ENCODE data around the gene BMP7.
A peak's percentile ranks its signal among the peaks of the same experiment; 100 is the strongest.
"Not testable (repeated sequence)": the region's sequence is repeated elsewhere in the genome, so short reads cannot be mapped to it uniquely, and the experiment has no call there.

Gene BMP7

DNA sequence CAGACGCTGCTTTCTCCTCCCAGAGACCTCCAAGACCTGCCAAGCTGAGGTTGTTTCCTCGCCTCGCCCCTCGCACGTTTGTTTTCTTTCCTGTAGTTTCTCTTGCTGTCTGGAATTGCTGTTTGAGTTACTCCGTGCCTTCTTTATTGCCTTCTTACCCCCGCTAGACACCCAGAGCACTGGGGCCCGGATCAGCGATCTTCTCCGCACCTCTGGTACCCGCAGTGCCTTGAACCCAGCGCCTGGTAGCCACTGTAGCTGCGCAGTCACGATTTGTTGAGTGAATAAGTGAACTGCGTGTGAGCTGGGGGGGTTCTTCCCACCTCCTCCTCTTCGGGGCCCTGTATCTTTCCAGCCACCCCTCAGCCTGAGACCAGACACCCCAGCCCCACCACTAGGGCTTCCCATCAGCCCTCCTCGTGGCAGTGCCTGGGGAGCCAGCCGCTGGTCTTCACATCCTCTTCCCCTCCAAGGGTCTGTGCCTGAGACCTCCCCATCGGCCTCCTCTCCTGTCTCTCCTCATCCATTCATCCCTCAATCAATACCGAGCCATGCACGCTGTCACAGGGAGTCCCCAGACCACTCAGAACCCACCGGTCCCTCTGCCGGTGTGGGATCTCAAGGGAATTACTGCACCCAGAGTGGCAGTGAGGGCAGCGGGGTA, 849 bp upstream of the BMP7 start:
- no peak for DNase-seq

DNA sequence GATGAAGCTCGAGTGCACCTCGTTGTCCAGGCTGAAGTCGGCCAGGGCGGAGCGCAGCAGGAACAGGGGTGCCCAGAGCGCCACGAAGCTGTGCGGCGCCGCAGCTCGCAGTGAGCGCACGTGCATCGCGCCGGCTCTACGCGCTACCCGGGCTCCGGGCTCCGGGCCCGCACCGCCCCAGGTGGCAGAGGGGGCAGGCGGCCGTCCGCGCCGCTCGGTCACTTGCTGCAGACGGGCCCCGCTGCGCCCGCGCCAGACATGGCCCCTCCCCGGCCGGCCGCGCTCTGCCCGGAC, 497 bp downstream of the BMP7 start:
- peak in 3 of 58 donors; percentile 32 to 65 (median 51) for DNase-seq

DNA sequence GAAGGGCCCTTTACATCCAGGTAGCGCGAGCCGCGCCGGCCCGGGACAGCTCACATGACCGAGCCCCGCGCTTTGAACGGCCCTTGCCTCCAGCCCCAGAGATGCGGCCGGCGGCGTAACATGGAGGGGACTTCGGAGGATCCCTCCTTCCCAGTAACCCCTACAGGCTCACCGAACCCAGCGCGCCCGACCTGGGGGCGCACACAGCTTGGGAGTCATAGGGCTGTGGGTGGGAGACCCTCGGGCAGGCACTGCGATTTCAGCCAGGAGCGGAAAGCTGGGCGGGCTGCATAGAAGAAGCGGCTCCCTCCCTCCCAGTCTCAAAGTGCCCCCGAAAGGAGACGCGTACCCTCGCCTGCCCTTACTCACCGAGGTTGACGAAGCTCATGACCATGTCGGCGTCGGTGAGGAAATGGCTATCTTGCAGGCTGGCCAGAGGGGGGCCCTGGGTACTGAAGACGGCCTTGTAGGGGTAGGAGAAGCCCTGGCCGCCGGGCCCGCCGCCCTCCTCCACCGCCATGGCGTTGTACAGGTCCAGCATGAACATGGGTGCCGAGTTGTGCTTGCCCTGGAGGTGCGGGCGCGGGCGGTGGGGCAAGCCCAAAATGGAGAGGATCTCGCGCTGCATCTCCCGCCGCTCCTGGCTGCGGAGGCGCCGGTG, 975 bp downstream of the BMP7 start:
- no peak for DNase-seq

DNA sequence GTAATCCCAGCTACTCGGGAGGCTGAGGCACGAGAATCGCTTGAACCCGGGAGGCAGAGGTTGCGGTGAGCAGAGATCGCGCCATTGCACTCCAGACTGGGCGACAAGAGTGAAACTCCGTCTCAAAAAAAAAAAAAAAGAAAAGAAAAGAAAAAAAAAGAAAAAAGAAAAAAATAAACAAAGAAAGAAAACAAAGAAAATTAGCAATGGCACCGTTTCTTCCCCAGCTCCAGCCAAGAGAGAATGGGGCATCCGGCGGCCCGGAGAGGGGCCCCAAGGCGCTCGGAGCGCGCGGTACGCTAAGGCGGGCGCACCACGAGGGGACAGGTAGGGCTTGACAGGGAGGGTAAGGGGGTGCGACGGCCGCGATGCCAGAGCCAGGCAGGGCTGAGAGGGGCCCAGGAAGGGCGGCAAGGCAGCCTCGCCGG, 1.5 kb downstream of the BMP7 start:
- not testable (repeated sequence) for DNase-seq

DNA sequence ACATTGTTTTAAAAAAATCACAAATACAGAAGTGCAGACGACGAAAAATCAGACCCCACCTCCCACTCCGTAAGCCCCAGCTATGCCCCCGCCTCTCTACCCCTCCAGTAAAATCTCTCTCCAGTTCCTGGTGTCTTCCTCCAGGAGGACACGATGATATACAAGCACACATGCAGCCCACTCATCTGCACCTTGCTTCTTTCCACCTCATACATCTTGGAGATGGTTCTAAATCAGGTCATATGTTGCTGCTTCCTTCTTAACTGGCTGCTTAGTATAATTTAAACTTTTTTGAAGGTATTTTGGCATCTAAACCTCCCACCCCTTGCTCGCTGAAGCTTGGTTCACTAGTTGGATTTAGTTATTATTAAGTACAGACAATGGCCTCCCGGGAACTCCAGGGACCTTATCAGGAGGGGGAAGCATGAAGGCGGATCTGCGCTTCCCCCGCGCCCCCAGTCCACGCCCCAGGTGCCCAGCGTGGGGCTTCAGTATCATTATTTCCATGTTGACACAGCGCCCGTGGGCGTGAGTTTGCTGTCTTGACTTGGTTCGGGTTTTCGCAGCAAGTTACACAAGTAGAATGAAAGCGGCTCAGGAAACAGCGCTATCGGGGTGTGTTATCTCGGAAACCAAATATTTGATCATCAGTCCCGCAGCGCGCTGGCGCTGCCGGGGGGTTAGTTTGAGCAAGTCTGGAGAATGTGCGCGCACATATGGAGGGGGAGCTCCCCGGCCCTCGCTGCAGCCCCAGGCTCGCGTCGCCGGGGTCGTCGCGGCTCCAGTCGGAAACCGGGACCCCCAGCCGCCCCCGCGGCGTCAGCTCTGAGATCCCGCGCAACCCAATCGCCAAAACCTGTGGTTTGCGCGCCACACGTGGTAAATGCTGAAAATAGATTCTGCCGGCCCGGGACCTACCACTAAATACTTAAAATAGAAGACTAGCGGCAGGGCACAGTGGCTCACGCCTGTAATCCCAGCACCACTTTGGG, 2.3 kb downstream of the BMP7 start:
- no peak for DNase-seq

DNA sequence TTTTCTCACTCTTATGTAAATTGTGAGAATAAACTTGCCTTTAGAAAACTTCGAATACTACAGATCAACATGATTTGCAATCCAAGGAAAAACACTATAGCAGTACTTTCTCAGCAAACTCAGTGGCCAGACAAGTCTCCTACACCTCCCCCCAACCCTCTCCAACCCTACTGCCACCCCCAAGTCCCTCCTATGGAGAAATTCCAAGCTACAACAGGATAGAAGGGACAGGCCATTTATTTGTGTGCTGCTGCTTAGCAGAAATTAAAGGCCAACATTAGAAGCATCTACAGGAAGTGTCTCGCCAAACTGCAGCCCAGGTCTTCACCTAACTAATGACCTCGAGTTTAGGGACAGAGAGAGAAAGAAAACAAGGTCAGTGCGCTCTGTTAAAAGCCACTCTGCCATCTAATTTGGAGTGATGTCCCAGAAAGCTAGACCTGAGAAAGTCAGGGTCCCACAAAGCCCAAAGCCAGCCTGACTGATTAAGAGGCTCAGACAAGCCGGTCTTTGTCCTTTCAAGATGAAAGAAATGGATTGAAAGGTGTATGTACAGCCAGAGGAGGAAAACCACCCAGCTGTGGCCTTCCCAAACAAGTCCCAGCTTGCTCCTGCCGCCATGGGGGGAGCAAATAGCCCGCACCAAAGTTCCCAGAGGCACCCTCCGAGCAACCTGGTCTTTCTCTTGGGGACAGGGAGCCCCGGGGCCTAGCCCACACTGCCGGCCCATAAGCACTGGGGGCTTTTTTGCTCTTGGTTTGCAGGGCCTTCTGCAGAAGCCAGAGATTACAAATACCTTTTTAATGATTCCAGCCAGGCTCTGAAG, 3.4 kb downstream of the BMP7 start:
- DNase-seq, result no peak

DNA sequence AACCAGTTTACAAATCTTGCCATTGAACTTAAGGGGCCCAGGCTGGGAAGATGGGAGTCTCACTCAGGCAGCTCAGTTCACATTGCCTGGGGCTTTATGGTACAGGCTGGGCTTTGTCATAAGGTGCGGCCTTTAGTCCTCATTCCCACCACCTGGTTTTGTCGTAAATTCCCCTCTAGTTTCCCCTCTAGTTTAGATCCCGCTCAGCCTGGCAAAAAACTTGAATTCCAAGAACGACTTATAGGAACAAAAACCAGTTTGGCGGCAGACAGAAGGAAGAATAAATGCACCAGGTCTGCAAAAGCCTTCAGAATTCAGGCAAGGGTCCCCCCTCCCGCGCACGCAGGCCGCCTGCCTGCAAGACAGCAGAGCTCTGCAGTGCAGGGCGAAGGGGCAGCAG, 4.1 kb downstream of the BMP7 start:
- DNase-seq, result peak in 1 of 58 donors; percentile 10

DNA sequence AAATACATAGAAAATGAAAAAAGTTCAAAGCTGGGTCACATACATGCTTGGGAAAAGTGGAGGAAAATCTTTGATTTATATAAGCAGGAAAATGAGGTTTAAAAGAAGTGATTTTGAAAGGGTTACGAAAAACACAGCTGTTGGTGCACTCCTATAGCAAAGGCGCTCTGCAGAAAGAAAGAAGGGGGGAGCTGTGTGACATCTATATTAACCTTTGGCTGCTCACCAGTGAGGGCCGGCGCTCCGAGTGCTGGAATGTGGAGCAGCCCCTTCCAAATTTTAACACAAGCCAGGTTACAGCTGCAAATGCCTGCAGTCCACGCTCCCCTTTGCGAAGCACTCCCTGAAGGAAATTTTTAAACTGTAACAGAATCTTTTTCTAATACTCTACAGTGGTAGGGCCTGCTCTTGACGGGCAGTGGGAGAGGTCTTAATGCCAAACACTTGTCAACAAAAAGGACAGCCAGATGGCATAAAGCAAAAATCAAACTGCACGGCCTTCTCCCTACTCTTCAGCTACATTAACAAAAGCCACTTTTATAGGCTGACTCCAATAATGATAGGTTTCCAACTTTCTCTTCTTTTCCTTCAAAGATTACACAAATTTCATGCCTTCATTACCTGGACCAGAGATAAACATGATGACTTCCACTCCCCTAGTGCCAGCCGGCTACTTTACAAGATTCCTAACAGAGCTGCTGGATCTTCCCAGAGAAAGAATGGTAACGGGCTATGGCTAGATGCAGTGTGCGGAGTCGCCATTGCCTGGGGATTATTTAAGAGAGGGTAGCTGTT, 4.8 kb downstream of the BMP7 start:
- DNase-seq, result no peak

DNA sequence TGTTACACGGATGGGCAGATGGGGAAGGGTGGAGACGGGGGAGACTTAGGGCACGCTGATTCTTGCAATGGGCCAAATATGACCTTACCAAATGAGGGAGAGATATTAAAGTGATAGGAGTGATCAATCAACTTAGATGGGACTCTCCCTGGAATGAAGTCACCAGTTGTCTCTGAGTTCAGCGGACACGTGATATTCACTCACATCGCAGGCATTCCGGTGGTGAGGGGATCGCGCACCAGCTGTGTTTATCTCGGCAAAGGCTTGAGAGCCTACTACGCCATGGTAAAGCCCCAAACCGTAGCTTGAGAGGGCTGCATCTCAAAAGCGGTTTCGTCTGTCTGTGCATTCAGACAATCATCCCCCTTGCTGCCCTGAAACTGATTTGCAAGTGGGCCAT, 5.5 kb downstream of the BMP7 start:
- no peak for DNase-seq

DNA sequence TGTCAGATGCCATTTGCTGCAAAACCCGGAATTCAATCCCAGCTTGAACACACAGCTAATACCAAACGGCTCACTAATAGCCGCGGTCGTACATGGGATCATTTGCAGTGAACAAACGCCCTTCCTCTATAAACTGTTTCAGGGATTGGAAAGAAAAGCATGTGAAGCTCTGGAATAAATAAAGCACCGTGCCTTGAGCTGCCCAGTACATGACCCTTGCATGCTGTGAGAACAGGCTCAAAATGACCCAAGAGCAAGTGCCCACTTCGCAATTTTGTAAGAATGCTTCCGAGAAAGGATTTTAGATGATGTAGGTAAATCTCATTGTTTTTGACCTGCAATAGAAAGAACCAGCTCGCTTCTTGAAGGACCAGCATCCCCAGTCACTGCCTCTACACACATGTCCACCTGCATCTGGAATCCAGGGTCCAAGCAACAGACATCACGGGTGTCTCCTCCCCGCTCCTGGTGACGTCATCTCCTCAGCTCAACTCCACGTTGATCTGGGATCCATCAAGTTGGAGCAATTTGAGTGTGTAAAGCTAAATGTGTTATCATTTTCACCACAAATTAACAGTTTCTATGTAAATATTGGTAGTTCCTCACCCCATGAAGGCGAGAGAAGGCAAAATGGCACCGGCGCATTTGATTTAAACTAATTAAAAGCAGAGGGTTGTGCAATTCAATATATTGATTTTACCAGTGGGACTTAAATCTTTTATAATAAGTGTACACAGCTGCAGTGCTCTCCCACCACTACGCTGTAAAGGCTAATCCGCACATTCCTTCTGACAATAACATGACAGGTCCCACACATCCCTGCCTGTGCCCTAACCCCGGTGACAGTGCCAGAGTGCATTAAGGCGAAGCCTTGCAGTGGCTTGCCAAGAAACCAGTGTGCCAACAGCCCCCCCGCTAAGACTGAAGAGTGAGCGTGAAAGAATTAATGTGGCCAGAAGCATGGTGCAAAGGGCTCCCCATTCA, 6.2 kb downstream of the BMP7 start:
- DNase-seq, result peak in 6 of 58 donors; percentile 10 to 31 (median 17)

DNA sequence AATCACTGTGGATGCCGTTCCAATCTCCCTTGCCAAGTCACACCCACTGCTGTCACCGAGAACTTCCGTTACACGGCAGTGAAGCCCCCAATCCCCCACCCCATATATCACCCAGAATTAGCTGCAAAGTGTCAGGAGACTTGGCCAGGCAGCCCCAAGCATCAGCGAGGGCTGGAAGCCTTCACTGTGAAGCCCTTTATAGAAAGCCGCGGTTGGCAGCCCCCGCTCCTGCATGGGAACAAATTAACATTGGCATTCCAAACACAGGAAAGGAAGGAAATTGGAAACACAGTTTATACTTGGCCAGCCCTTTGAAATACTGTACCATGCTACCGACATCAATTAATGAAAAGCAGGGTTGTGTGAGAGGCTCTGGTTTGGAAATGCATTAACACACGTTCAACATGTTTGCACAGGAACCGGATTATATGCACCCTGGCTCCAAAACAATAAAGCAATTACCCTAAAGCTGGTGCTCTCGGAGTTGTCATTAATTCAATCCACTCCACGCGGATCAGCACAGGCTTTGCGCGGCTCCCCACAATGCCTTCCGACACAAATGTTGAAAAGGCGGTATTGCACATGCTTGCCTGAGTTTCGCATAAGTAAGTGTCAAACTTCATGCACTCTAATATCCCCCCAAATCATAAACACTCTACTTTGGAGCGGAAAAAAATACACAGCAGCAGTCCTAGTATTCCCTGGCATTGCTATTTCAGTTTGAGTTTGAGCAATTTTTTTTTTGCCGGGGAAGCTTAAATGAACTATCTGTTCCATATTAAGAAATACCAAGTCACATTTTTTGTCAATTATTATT, 7.1 kb downstream of the BMP7 start:
- peak in 42 of 58 donors; percentile 15 to 79 (median 42) for DNase-seq

DNA sequence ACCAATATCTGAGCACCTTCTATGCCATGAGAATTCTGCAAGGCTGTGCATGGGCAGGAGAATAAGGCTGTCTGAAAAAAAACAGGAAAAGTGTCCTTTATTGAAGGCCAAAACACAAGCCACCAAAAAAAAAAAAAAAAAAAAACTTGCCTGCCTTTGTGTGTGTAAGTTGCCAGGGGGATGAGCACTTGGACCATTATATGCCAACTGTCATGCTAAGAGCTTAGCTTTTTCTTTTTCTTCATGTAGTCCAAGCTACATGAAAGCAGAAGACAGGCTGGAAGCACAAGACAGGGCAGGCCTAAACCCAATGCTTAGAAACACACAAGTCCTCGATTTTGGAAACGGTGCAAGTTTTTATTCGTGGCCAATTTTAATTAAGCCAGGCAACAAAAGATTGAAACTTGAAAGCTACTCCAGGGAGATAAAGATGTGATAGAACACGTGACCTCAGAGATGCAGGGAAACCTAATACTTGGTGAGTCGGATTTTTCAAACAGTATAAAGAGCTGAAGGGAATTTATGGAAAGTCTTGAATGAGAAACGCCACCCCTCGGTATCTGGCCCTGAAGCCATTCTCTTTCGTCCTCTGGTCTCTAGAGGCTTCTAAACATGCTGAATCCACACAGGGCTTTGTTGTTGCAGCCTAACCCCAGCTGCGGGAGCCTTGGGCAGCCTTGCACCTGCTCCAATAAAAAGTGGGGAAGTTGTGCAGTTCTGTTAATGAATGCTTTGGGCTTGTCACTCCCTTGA, 8.6 kb downstream of the BMP7 start:
- DNase-seq, result peak in 19 of 58 donors; percentile 10 to 79 (median 32)

DNA sequence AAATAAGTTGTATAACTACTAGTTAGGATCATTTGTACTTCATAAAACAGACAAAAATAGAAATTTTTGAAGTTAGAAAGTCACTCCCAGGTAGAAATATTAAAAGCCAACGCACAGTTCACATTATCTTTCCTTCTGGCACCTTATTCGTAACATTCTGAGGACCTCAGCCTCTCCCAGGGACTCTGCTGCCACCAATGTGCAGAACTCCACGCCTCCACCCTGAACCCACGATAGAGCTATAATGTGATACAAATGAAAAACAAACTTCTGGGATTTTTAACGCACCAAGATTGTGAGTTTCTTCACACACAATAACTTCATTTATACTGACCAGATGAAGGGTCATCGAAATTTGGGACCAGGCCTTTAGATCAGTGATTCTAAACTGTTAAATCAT, 9.5 kb downstream of the BMP7 start:
- no peak for DNase-seq

DNA sequence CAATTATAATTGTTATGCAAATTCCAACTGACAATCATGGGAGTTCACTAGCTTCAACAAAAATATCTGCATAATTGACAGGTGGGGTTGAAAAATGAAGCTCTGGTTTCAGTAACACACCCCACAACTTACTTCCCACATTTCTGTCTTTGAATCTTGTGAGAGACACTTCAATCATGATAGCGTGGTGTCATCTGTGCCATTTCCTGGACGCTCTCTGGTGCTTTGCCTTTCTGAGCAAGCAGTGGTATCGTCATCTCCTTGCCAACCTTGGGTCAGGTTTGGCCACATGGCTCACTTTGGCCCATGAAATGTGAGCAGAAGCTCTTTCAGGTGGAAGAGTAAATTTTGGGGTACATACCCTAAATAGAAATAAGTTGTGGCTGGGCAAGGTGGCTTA, 10.2 kb downstream of the BMP7 start:
- no peak for DNase-seq

DNA sequence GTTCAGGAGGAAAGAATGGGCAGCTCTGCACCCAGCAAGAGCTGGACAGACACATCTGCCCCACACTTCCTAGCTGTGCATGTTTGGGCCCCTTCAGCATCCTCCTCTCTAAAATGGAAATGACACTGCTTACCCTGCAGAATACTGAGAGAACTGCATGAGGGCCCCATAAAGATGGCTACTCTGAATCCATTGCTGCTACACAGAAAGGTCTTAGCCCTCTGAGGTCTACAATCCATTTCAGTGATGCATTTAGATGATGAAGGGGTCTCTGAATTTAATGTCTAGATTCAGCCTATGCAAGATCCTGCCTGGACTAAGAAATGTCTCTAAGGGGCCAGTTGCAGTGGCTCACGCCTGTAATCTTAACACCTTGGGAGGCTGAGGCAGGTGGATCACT, 11.3 kb downstream of the BMP7 start:
- DNase-seq, result no peak

DNA sequence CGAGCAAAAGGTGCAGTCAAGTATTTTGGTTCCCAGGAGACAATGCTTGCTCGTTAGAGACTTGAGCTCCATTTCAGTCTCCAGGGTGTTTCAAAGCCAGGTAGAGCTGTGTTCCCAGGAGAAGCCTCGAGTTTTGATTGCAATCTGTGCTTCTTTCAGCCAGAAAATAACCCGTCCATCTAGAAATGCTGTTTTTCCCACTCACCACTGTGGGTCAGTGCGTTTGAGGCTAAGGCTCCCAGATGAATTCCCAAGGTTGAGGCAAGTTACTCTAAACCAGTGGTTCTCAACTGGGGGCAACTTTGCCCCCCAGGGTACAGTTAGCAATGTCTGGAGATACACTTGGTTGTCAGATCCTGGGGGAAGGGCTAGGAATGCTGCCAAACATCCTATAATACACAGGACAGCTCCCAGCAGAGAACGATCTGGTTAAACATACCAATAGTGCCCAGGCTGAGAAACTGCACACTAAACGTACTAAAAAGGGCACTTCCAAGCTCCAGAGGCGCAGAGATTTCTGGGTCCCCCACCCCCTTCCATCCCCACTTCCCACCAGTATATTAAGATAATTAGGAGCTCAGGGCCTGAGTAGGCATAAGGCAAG, 13.8 kb downstream of the BMP7 start:
- DNase-seq, result no peak

DNA sequence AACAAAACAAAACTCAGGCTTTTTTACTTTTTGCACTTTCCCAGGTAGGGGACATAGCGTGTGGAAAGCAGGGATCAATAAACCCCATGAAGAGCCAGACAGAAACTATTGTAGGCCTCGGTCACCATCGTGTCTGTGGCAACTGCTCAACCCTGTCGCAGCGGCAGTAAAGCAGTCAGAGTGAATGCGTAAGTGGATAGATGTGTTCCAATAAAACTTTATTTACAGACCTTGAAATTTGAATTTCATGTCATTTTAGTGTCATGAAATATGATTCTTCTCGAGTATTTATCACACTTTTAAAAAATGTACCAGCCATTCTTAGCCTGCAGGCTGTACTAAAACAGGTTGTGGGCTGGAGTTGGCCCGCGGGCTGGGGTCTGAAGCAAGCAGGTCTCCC, 14.5 kb downstream of the BMP7 start:
- no peak for DNase-seq

Measured in anterior cingulate cortex (tissue), 58 donors.